NCI-H446 treated with DMSO at 0.1 percent for 48 hours (cell line): ENCODE results near the gene CNTN6.
"Not testable (repeated sequence)": the region's sequence is repeated elsewhere in the genome, so short reads cannot be mapped to it uniquely, and the experiment has no call there.

Experiments
- DNase-seq: peaks from one replicate; lab custom pipeline; 2025; lab: John Stamatoyannopoulos, UW

CNTN6 gene

DNA sequence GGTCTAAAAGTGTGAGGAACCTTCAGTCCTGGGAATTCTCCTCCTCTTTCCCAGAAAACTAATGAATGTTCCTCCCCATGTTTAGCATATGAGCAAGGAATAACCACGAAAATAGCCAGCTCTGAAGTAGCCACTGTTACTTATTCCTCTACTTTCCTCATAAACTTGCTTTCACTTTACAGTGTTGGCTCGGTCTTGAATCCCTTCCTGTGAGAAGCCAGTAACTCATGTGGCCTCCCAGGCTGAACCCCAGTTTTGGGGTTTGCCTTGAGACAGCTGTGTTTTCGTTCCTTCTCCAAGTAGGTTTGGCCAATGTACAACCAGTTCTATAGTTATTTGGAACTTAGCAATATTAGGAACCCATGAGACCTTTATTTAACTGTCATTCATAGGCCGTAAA is 195.0 kb downstream of the CNTN6 start:
- no peak for DNase-seq

DNA sequence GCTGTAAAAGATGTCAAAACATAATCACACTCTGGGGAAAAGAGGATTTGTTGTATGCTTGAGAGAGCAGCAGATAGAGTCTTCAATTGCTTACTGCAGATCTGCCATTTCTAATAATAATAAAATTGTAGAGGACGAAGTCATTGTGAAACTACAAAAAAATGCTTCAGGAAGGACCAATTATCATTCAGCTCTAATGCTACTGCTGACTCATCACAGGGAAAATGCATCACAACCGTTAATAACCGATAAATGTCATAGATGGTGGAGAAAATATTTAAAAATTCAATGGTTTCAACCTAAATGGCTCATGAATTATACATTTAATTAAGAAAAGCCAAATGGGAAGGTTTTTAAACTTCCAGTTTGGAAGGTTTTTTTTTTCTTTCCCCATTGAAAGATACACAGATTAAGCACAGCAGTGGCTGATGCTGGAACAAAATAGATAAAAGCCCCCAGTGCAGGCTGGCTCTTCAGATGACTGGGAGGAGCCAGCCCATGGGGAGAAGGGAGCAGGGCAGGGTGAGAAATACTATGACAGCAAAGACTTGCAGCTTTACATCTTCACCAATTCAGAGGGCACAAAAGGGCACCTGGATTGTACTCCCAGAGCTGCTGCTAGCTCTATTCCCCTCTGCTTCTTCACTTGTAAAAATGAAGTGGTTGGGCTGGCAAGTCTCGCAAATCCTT is 196.1 kb downstream of the CNTN6 start:
- no peak for DNase-seq

DNA sequence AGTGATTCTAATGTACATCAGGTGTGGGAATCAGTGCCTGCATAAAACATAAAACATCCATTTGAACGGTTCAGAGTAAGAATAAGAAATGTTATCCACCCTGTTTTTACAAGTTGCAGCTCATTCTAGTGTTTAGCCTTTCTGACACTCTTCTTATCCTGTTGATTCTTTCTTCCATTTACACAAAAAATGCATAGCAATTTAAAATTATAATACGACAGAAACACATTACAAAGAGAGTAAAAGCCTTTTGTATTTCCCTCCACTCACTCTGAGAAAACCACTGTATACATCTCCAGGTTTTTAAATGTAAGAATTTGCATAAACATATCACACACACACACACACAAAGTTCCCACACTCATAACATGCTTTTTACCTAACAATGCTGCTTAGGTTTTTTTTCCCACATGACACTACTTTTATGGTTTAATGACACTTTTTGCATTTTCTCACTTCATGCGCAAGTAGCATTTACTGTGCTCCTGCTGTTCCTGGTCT is 199.8 kb downstream of the CNTN6 start:
- DNase-seq, result no peak

DNA sequence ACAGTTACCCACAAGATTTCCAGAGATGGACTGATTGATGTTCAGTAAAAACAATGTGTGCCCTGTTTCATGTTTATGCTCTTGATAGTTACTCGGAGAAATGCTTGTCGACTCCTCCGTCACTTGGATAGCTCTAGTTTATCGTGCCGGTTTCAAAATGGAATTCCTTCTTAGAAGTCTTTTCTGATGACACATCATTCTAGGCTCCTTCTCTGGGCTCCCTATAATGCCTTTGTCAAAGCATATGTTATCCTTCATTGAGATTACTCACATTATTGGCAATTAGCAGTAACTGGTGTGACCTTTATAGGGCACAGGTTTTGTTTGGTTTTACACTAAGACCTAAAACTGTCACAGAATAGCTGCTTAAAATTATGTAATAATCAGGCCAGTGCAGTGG is 201.8 kb downstream of the CNTN6 start:
- DNase-seq, result no peak

DNA sequence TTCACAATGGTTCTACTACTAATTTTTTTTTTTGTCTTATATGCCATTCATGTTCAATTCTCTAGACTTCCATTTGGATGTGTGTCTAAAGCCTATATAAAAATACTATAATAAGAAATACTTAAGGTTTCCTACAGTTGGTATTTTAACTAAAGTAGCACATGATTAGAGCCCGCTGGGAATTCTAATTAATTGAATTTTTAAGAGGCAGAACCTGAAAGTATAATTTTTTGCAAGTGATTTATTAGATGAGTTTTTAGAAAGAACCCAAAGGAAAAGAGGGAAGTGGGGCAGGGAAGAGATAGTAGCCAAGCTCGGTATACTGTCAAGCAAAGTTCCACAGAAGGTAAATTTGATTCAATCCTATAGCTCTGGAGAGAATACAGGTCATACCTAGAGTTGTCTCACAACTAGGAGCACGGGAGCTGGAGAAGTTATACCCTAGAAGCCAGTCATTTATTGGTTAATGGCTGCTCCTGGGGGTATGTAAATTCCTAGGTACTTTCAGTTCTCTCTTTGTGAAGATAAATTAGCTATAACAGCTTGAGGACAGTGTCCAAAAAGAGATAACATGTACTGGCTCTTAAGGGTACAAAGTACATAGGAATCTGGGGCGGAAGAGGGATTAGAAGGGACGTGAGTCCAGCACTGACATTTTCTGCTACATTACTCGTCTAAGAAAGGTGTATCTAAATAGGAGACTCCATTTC is 225.6 kb downstream of the CNTN6 start:
- no peak for DNase-seq

DNA sequence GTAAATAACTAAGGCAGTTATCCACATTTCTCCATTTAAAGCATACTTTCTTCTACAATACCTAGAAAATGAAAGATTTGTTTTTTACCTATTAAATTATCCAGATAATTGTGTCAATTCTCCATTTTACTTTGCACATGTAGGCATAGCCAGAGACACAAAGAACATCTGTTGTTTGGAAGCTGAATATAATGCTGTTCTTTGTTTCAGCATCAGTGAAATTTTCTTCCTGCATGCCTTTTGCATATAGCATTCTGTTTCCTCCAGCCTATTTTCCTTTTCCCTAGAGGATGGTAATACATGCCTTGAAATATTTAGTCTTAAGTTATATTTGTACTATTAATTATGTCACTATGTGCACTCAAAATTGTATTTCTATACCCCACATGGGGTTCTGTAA is 233.7 kb downstream of the CNTN6 start:
- DNase-seq, result no peak

DNA sequence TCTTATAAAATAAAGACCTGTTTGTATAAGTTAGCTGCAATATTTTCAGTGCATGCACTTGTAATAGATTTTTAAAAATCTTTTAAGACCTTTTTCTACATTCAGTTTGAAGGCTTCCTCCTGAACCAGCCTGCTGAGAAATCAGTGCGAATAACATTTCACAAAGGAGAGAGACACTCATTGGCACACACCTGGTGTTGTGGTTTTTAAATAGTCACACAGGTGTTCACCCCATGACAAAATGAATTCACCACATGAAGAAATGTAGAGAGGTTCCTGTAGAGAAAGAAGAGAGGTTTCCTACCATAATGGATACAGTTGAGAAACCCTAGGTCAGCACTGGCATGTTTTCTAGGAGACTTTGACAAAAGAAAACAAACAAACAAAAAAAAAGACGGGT is 237.3 kb downstream of the CNTN6 start:
- DNase-seq, result no peak

DNA sequence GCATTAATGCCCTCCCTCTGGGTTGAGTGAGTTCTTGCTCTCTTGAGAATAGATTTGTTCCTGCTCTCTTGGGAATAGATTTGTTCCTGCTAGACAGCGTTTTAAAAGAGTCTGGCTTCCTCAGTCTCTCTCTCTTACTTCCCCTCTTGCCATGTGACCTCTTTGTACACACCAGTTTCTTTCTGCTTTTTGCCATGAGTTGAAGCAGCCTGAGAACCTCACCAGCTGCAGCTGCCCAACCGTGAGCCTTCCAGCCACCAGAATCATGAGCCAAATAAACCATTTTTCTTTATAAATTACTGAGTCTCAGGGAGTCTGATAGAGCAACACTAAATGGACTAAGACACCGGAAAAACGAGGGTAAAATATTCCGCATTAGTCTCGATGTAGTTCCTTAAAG is 253.6 kb downstream of the CNTN6 start:
- DNase-seq, result no peak

DNA sequence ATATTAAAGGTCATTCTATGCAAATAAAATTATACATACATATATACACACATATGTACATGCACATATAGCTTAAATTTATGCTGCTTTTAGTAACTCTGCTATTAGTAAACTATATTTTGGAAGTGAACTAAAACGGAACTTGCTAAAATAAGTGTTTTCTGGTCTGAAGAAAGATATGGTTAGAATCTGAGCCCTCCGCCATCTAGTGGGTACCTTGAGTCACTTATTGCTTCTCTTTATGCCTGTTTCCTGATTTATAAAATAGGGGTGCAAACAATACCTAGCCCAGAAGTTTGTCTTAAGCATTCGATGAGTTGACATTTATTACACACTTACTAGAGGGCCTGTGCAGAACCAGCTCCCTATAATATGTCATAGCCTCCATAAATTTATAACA is 255.7 kb downstream of the CNTN6 start:
- DNase-seq, result no peak

DNA sequence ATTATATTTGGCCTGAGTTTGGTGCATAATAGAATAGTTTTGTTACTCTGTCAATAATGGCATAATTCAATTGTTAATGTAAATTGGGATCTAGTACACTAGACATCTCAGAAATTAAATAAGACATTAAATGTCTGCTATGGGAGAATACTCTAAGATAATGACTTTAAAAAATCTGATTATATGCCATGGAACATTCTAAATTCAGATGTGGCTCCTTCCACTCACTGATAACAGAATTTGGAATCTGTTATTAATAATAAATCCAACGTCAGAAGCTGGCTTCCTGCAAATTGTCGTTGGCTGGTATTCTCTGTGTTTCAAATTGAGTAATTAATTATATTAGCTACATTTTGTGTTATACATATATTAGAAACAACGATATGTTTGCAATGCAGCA is 258.1 kb downstream of the CNTN6 start:
- DNase-seq, result no peak

DNA sequence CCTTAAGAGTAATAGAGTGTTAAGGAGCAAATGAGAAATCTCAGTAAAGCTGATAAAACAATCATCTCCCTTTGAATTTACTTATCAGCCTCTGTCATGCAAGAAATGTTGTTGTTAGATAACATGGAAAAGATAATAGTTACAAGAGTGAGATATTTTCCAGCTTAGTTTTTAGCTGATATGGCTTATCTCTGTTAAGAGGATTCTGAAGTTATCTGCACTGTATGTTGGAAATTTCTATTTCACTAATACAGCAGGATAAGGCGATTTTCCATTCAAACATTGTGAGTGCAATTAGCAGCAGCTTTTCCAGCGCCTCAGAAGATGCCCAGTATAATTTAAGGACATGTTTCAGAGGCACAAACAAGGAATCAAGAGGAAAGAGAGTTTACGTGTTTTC is 262.9 kb downstream of the CNTN6 start:
- DNase-seq, result no peak

DNA sequence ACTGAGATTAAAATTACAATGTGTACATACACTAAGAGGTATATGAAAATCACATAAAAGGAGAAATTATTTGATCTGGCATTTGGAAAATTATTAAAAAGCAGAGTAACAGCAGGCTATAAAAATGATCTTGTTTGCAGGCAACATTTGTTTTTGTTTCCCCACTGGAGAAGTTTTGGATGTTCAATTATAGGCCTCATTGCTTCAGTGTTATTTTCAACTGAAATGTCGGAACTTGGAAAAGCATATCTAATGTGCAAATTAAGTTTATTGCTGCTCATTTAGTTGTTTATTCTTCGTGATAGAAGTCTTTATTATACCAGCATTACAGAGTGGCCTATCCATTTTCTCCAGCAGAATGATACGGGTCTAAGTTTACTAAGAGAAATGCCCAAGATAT is 263.3 kb downstream of the CNTN6 start:
- DNase-seq, result no peak

DNA sequence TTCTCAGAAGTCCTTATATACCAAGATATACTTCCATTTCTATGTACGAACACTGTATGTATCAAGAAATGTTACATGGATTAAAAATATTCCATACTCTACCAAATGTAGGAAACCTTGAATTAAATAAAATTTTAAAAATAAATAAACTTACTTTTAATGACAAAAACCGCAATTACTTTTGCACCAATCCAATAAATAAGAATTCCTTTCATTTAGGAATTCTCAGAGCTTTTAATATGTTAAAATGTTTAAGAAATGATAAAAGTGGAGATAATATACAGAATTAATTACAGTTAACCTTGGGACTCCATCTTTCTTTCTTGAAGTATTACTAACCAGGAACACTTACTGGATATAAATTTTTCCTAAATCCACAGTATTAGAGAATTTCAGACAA is 272.7 kb downstream of the CNTN6 start:
- DNase-seq, result no peak

DNA sequence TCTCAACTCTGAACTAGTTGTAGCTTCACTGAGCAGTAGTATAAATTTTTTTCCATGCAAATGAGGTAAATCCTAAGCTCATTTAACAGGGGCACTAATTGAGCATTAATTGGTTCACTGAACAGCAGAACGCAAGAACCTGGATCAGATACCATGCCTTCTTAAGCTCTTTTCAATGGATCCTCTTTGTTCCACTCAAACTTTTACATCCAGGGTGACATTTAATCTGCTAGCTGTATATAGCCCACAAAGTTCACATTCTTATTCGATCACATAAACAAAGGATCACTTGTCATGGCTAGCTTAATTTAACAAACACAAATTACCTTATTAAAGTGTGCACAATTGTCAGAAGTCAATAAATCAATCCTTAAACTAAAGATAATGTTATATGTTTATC is 281.6 kb downstream of the CNTN6 start:
- no peak for DNase-seq

DNA sequence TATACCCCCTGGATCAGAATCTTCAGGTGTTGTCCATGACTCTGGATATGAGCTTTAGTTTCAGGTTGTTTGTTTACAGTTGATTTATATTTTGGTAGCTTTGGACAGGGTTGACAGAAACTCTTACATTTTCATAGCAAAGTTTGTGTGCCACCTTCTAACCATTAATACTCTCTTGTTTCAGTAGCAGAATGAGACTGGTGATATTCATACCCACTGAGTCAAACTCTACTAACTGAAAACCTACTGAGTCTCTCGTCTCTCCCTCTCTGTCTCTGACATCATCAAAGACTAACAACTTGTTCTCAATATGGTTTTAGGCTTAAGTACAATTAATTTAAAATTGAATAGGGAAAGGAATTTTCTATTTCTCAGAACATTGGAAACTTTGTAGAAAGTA is 282.3 kb downstream of the CNTN6 start:
- no peak for DNase-seq

DNA sequence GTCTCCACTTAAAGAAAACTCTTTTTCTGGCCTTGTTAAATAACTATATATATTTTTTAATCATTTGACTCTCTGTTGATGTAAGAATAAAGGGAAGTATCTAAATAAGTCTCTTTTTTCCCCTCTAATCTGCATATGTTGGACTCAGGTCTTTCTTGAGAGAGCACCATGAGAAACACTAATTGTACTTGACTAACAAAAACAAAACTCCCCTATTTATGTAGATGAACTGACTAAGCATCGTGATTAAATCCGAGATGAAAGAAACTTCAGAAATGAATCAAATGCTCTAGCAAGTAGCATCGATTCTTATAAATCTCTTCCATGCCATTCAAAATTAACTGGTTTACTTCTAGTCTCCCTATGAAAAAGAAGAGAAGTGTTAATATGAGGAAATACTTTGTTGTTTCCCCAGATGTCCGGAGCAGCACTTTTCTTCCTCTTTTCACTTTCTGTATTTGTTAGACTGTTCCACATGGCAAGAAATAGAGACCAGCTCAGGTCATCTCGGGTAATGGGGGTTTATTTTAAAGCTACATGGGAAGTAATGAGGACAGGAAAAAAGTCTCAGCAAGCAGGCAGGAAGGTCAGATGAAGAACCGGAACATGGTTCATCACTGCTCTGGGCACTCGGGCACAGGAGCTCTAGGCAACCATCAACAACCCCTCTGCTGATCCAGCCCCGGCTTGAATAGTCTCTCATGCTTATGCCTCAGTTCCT is 288.3 kb downstream of the CNTN6 start:
- no peak for DNase-seq

DNA sequence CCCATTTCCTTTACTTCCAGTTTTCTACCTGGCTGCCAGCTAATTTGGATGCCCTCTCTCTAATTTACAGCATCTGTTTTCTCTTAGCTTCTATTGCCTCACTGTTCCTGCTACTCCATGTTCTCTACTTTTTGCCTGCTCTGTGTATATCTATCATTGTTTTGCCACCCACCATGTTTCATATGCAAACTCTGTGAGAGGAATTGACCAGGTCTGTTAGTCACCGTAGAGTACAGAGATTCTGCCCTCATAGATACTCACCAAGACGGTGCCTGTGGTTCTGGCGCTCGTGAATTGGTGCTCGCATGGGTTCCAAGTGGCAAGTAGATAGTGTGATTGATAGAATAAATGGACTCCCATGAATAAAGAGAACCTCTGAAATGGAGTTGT is 288.8 kb downstream of the CNTN6 start:
- no peak for DNase-seq

DNA sequence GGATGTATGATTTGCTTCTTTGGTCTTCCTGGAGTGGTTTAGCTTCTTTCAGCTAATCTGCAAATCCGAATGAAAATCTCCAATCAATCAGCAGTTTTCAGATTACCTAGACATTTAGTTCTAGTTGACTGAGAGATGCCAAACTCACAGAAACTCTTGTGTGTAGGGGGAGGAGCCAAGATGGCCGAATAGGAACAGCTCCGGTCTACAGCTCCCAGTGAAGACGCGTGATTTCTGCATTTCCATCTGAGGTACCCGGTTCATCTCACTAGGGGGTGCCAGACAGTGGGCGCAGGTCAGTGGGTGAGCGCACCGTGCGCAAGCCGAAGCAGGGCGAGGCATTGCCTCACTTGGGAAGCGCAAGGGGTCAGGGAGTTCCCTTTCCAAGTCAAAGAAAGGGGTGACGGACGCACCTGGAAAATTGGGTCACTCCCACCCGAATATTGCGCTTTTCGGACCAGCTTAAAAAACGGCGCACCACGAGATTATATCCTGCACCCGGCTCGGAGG is 294.6 kb downstream of the CNTN6 start:
- DNase-seq, result not testable (repeated sequence)

DNA sequence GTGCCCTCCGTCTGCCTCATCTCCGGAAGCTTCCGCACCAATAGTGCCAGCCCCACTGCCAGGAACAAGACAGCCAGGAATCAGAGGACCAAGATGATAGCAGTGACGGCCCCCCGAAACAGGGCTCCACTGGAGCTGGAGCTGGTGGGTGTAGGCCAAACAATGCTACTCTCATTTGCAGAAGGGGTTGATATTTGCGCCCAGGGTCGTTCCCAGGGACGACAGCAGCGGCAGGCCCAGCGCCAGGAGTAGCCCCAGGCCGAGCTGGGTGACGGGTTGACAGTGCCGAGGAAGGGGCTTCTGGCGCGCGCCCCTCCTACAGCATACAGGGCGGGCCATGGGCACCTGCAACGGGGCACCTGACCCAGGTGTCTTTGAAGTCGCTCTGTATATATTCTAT is 301.4 kb downstream of the CNTN6 start:
- DNase-seq, result no peak

DNA sequence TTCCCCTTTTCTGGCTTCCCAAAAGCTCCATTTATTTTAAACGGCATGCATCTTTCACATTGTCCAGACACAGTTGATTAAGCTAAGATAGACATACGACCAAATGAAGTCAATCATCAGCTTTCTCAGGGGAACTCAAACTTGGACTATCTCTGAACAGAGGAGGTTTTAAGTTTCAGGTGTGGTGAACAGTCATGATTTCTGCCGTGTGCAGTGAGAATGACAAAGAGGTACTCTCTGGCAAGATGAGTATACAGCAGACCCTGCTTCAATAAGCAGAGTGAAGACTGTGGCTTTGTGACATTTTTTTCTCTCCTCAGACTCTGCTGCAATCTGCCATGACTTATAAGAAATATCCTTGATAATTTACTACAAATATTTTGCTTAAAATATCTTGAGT is 307.7 kb downstream of the CNTN6 start:
- DNase-seq, result no peak

DNA sequence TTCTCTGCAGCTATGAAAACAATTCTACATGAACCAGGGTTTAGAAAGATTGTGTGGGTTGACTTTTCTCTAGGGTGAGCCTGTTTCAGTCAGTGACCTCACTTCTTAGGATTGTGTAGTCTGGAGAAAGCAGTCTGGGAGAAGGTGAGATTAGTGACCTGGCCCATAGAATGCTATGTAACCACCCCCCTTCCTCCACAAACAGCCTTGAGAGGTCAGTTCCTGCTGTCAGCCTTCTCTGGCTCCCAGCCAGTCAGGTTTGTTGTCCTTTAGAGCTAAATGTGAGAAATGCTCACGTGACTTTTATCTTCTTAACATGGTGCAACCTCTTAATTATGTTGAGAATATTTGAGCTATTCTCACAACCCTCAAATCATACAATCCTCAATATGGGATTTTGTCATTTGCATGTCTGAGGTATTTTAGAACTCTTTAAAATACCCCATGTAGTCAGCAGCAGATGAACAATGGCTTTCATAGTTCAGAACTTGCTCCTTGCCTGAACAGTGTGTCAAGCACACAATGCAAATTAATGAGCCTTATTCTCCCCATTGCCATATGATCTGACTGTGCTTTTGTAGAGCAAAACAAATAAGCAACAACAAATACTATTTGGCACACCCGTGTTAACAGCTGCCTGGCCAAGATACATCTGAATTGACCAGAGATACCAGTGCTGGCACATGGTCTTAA is 311.6 kb downstream of the CNTN6 start:
- DNase-seq, result no peak

DNA sequence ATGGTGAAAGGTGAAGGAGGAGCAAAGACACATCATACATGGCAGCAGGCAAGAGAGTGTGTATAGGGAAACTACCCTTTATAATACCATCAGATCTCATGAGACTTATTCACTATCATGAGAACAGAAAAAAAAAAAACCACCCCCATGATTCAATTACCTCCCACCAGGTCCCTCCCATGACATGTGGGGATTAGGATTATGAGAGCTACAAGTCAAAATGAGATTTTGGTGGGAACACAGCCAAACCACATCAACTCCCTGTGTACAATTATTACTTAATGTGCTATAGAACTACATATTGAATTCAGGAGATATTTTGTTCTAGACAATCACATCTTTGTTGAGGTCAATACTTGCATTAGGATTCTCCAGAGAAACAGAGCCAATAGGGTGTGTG is 313.4 kb downstream of the CNTN6 start:
- no peak for DNase-seq
